WTC11 (cell line): ENCODE data around the gene ANO7.

Source experiments
- CBFB ChIP-seq: sonication (generic); formaldehyde crosslinking; IDR thresholded peaks from 2 replicates; pipeline ENCODE4 v1.8.1; 2022; ENCODE audit warnings: mild to moderate bottlenecking, low read depth, missing genetic modification reagents
- CREM ChIP-seq: sonication (generic); formaldehyde crosslinking; IDR thresholded peaks from 2 replicates; pipeline ENCODE4 v1.8.1; 2022; ENCODE audit warnings: mild to moderate bottlenecking, missing genetic modification reagents, moderate library complexity
- CTCF ChIP-seq: fragments of 200-600 bp; IDR thresholded peaks from 2 replicates; pipeline ENCODE4 v1.8.0; 2022; ENCODE audit warnings: antibody characterized with exemption
- FOXJ3 ChIP-seq: sonication (generic); formaldehyde crosslinking; IDR thresholded peaks from 2 replicates; pipeline ENCODE4 v1.9.0; 2021; ENCODE audit warnings: missing genetic modification reagents, mild to moderate bottlenecking, borderline replicate concordance
- FOXP1 ChIP-seq: sonication (generic); formaldehyde crosslinking; IDR thresholded peaks from 2 replicates; pipeline ENCODE4 v1.8.0; 2022; ENCODE audit warnings: missing genetic modification reagents, mild to moderate bottlenecking, moderate library complexity, borderline replicate concordance
- IRF2 ChIP-seq: sonication (generic); formaldehyde crosslinking; IDR thresholded peaks from 2 replicates; pipeline ENCODE4 v1.8.0; 2022; ENCODE audit warnings: low read depth, missing genetic modification reagents, borderline replicate concordance
- NFE2L1 ChIP-seq: sonication (generic); formaldehyde crosslinking; IDR thresholded peaks from 2 replicates; pipeline ENCODE4 v1.8.1; 2023; ENCODE audit warnings: missing genetic modification reagents
- NFYB ChIP-seq: sonication (generic); formaldehyde crosslinking; conservative IDR thresholded peaks from 2 replicates; pipeline ENCODE4 v1.8.0; 2022; ENCODE audit warnings: low read depth, missing genetic modification reagents
- NR3C1 ChIP-seq: sonication (generic); formaldehyde crosslinking; conservative IDR thresholded peaks from 2 replicates; pipeline ENCODE4 v1.8.1; 2023; ENCODE audit warnings: low read depth, mild to moderate bottlenecking, missing genetic modification reagents
- PRDM15 ChIP-seq: sonication (generic); formaldehyde crosslinking; IDR thresholded peaks from 2 replicates; pipeline ENCODE4 v1.8.0; 2022; ENCODE audit warnings: missing genetic modification reagents
- RORB ChIP-seq: fragments of 250-450 bp; sonication (Bioruptor Pico); IDR thresholded peaks from 2 replicates; pipeline ENCODE4 v1.9.0; 2021; ENCODE audit warnings: mild to moderate bottlenecking
- TEAD4 ChIP-seq: sonication (generic); formaldehyde crosslinking; IDR thresholded peaks from 2 replicates; pipeline ENCODE4 v1.8.0; 2022; ENCODE audit warnings: mild to moderate bottlenecking, missing genetic modification reagents
- TF ChIP-seq, protein P1 (sequence below): fragments of 250-450 bp; sonication (Bioruptor Pico); IDR thresholded peaks from 2 replicates; pipeline ENCODE4 v1.9.0; 2021; ENCODE audit warnings: mild to moderate bottlenecking, borderline replicate concordance
- TF ChIP-seq, protein P2 (sequence below): sonication (generic); formaldehyde crosslinking; IDR thresholded peaks from 2 replicates; pipeline ENCODE4 v1.8.0; 2022; ENCODE audit warnings: mild to moderate bottlenecking, missing genetic modification reagents

- no peak for TF ChIP-seq CTCF
- TF ChIP-seq PRDM15 (CRISPR knock-in tag) = no peak
- TF ChIP-seq CBFB (CRISPR knock-in tag) = no peak
- TF ChIP-seq, protein P1, sequence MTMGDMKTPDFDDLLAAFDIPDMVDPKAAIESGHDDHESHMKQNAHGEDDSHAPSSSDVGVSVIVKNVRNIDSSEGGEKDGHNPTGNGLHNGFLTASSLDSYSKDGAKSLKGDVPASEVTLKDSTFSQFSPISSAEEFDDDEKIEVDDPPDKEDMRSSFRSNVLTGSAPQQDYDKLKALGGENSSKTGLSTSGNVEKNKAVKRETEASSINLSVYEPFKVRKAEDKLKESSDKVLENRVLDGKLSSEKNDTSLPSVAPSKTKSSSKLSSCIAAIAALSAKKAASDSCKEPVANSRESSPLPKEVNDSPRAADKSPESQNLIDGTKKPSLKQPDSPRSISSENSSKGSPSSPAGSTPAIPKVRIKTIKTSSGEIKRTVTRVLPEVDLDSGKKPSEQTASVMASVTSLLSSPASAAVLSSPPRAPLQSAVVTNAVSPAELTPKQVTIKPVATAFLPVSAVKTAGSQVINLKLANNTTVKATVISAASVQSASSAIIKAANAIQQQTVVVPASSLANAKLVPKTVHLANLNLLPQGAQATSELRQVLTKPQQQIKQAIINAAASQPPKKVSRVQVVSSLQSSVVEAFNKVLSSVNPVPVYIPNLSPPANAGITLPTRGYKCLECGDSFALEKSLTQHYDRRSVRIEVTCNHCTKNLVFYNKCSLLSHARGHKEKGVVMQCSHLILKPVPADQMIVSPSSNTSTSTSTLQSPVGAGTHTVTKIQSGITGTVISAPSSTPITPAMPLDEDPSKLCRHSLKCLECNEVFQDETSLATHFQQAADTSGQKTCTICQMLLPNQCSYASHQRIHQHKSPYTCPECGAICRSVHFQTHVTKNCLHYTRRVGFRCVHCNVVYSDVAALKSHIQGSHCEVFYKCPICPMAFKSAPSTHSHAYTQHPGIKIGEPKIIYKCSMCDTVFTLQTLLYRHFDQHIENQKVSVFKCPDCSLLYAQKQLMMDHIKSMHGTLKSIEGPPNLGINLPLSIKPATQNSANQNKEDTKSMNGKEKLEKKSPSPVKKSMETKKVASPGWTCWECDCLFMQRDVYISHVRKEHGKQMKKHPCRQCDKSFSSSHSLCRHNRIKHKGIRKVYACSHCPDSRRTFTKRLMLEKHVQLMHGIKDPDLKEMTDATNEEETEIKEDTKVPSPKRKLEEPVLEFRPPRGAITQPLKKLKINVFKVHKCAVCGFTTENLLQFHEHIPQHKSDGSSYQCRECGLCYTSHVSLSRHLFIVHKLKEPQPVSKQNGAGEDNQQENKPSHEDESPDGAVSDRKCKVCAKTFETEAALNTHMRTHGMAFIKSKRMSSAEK (CRISPR knock-in tag) = no peak
- TF ChIP-seq FOXJ3 (CRISPR knock-in tag) = no peak
- TF ChIP-seq IRF2 (CRISPR knock-in tag) = no peak
- TF ChIP-seq NFYB = no peak
- TF ChIP-seq, protein P2, sequence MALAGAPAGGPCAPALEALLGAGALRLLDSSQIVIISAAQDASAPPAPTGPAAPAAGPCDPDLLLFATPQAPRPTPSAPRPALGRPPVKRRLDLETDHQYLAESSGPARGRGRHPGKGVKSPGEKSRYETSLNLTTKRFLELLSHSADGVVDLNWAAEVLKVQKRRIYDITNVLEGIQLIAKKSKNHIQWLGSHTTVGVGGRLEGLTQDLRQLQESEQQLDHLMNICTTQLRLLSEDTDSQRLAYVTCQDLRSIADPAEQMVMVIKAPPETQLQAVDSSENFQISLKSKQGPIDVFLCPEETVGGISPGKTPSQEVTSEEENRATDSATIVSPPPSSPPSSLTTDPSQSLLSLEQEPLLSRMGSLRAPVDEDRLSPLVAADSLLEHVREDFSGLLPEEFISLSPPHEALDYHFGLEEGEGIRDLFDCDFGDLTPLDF (CRISPR knock-in tag) = no peak
- no peak for TF ChIP-seq NFE2L1 (CRISPR knock-in tag)
- TF ChIP-seq TEAD4 = no peak
- TF ChIP-seq FOXP1 (CRISPR knock-in tag) = no peak
- TF ChIP-seq NR3C1 (CRISPR knock-in tag) = no peak
- TF ChIP-seq RORB = no peak
- TF ChIP-seq CREM (CRISPR knock-in tag) = no peak
Observed at GRCh38 chr2:241268306-241268705, 79.8 kb downstream of the ANO7 start.
